DND-41 (cell line): ENCODE data around the gene NSD1.

Experiments
- CTCF ChIP-seq: IDR thresholded peaks from 2 replicates; pipeline ENCODE4 v1.5.1; 2012; ENCODE audit warnings: borderline replicate concordance, low read length, moderate library complexity, mild to moderate bottlenecking; ENCODE audit not compliant: poor library complexity, severe bottlenecking; ENCODE audit errors: extremely low read depth
- EZH2 ChIP-seq: IDR thresholded peaks from 3 replicates; pipeline ENCODE4 v1.6.1; 2012; ENCODE audit warnings: borderline replicate concordance, low read depth, mild to moderate bottlenecking, moderate library complexity, low read length, inconsistent platforms; ENCODE audit not compliant: severe bottlenecking

- TF ChIP-seq CTCF (no peak), EZH2 (no peak)
These were observed 177.8 kb downstream of the NSD1 start for GRCh38 chr5:177311392-177311722.
